GM19025 (cell line): ENCODE measurements around the gene POU2F1.
A peak's percentile ranks its signal among the peaks of the same experiment; 100 is the strongest.

Experiments
- ATAC-seq: cut with Tn5 transposase; IDR thresholded peaks from one replicate; pipeline ENCODE4 v1.9.1; 2021; ENCODE audit warnings: mild to moderate bottlenecking, low read depth, moderate library complexity; ENCODE audit not compliant: unreplicated experiment

POU2F1 gene

GRCh38 chr1:167220537-167221125 lies at the start of gene POU2F1:
Gene POU2F1, plus strand, starts transcription at chr1:167220886. Its CDS starts 12 bp downstream, at chr1:167220898.
- peak; percentile 51 for ATAC-seq

- ATAC-seq: no peak
Measured at GRCh38 chr1:167171286-167171929, 49.3 kb upstream of the POU2F1 start.

DNA sequence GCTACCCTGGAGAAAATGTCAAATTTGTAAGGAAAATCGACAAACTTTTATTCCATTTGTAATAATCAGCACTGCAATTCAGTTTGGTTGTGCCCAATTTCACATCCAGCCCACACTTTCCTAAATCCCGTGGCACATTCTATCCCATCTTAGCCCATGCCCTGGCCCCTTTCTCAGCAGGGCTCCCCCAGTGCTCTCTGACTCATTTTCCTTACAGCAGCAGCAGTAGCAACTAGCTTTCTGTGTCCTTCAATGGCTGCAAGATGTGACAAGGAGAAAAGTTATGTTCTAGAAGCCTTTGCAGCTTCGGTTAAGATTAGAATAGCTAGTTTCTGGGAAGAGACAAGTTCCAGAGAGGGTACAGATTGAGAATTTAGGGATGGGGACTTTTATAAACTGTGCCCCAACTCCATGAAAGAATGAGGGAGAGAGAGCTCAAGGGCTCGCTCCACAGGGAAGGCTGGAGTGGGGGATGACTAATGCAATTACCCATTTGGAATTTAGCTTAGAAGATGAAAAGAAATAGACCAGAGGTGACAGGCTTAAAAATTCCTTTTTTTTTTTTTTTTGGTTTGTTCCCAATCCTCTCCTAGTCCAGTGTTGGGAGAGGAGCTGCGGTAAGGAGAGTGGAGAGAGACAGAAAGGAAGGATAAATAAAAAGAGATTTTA lies 47.0 kb upstream of the POU2F1 start:
- ATAC-seq: no peak

DNA sequence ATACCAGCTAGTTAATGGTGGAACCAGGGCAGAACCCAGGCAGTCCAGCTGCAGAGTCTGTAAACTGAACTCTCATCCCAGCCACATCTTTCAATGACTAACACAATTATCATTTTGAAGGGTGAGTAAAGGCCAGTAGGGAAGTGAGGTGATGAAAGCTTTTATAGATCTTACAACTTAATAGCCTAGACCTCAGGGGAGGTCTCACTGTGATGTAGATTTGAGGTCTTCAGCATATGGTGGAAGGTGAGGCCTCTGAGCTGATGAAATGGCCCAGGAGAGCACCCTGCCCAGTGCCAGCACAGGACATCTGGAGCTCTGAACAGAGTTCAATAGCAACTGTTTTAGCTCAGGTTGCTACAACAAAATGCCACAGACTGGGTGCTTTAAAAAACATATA lies 44.8 kb upstream of the POU2F1 start:
- ATAC-seq: no peak

DNA sequence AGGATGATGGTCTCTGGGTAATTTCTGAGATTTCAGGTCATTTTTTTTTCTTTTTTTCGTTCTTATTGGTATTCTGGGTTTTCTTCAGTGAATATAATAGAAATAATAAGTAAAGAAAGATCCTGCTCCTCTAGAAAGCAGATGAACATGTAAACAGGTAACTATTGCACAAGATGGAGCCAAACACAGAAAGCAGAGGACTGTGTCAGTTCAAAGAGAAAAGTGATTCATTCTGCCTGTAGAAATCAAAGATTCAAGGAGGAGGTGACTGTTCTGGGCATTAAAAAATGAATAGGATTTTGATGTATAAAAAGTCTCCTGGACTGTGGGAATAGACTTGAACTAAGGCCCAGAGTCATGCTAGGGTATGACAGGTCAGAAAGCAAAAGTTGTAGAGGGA lies 41.9 kb upstream of the POU2F1 start:
- no peak for ATAC-seq

DNA sequence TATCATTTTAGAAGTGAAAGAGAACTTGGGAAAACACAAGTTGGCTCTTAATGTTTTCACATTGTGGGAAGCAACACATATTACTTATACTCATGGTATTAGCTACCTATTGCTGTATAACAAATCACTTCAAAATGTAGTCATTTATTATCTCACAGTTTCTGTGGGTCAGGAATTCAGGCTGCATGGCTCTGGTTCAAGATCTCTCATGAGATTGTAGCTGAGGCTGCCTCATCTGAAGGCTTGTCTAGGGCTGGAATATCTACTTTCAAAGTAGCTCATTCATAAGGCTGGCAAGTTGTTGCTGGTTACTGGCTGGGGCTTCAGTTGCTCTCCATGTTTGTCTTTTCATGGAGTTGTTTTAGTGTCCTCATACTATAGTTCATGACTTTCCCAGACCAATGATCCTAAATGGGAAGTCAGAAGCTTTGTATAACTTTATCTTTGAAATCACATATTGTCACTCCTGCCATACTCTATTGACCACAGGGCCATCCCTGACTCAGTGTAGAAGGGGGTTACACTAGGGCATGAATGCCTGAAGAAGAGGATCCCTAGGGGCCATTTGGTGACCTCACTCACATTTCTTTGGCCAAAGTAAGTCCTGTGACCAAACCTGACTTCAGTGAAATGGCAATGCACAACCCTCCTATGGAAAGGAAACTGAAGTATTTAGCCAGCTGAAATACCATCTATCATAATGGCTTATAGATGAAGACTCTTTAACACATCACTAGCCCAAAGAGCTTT lies 37.9 kb upstream of the POU2F1 start:
- ATAC-seq: no peak

DNA sequence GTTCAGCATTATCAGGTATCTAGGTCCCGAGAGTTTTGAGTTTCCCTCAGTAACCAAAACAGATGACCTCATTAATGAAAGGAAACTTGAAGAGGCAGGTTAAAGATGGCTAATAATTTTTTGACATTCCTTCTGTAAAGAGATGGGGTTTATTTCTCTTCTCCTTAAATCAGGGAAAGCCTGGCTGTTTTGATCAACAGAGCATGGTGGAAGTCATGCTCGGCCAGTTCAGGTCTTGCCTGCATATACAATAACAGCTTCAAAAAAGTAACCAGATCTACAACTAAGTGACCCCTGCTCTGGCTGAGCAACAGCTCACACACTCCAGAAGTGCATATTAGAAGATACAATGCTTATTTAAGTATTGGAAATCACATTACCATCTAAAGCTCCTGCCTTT lies 36.6 kb upstream of the POU2F1 start:
- no peak for ATAC-seq

DNA sequence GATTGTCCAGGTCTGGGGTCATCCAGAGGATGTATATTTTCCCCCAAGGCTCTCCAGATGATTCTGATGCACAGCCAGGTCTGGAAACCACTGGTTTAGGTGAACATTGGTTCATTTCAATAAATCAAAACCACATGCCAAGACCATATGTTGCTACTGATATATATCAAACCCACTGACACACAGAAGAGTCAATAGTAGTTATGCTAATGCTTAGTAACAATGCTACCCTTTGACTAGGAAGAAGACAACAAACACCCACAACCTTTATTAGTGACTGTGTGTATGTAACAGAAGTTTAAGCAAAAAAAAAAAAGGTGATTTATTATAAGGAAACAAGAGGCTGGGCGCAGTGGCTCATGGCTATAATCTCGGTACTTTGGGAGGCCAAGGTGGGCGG lies 35.6 kb upstream of the POU2F1 start:
- ATAC-seq: no peak

DNA sequence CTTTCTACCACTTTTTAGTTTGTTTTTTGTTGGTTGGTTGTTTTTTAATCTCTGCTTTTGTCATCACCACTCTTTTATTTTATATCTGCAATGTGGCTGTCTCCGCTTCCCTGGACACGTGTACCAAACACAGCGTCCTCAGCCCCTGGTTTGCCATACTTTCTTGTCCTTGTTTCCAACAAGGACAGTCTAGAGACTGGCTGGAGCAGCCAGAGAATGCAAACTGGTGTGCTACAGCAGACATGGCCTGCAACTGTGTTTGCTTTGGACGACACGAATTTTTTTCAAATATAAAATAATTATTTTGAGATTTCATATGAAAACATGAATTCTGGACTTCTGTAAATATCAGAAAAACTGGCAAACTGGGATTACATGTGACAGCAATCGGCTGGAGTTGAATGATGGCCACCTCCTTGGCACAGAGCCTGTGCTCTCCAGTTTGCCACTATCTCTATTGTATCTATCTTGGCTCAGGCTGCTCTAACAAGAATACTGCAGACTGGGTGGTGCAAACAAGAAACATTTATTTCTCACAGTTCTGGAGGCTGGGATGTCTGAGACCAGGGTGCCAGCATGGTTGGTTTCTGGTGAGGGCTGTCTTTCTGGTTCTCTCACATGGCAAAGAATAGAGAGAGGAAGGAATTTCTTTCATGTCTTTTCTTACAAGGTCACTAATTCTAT lies 34.6 kb upstream of the POU2F1 start:
- no peak for ATAC-seq

GRCh38 chr1:167186771-167187170 lies 33.9 kb upstream of the POU2F1 start:
- ATAC-seq: no peak

GRCh38 chr1:167190747-167191237 lies 29.9 kb upstream of the POU2F1 start:
- no peak for ATAC-seq

GRCh38 chr1:167191958-167192357 lies 28.7 kb upstream of the POU2F1 start:
- ATAC-seq: no peak

DNA sequence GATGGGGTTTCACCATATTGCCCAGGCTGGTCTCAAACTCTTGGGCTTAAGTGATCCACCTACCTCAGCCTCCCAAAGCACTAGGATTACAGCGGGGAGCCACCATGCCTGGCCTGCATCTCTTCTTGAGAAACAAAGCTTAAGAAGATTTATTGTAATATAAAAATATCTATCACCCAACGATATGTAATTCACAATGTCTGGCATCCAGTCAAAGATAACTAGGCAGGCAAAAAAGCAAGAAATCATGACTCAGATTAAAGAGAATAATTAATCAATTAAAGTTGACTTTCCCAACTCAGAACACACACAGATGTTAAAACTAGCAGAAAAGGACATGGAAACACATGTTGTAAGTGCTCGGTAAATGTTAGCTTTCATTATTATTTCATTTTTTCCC lies 26.5 kb upstream of the POU2F1 start:
- ATAC-seq: no peak

DNA sequence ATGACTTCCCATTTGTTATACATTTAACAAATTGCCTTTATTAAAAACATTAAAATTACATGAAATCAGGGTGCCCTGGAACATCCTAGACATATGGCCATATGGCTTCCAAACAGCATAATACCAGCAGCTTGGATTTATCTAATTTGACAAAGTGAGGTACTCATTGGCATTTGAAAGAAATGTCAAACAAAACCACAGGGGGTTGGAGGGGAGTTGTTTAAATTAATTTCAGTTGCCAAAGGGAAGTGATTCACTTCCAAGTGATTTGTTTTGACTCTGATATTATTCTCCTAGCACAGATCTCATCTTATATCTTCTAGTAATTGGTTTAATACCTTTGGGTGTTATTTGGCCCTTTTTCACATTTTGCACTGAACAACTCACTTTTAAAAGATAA lies 24.5 kb upstream of the POU2F1 start:
- ATAC-seq: no peak

GRCh38 chr1:167197236-167197635 lies 23.4 kb upstream of the POU2F1 start:
- ATAC-seq: no peak

GRCh38 chr1:167197692-167198091 lies 23.0 kb upstream of the POU2F1 start:
- no peak for ATAC-seq

DNA sequence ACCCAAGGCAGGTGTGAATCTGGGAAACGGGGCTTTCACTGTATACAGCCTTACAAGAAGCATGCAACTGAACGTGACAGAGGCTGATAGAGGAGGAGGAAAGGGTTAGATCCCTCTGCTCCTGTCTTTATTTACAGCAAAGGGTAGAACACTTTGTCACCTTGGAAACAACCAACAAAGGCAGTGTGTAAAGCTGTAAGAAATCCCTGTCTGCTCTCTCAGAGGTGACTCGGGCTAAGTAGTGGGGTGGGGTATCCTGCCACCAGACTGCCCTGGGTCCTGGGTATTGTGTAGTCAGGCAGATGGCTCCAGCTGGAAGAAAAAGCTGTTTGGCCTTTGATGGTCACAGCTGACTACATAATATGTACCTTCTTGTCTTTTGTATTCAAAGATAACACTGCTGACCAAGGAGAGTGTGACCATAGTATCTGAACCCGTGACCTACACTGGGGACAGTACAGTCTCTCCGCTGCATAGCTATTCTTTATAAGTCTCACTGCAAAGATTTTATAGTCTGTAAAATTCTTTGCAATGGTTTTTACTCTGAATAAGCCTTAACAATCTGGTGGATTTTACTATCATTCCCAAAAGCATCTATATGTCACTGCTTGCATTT lies 22.1 kb upstream of the POU2F1 start:
- ATAC-seq: no peak

GRCh38 chr1:167199656-167200055 lies 21.0 kb upstream of the POU2F1 start:
- no peak for ATAC-seq

- no peak for ATAC-seq
Measured at GRCh38 chr1:167200272-167200671, 20.4 kb upstream of the POU2F1 start.

- no peak for ATAC-seq
Measured at GRCh38 chr1:167200749-167201148, 19.9 kb upstream of the POU2F1 start.
